ENCODE results near the gene TEKTIP1.

The TEKTIP1 gene

GRCh38 chr19:3585301-3586126 is 46.5 kb downstream of the TEKTIP1 start, which contains the start of gene GIPC3:
Gene GIPC3, plus strand, starts transcription at chr19:3585478. Its CDS starts 120 bp downstream, at chr19:3585598.
- no peak for DNase-seq (ENCODE audit: low spot score)

GRCh38 chr19:3586127-3586626 is 47.2 kb downstream of the TEKTIP1 start:
- no peak for DNase-seq (ENCODE audit: low spot score)

GRCh38 chr19:3586707-3587346 is 47.9 kb downstream of the TEKTIP1 start:
- DNase-seq (ENCODE audit: low spot score), result no peak

- no peak for DNase-seq (ENCODE audit: low spot score)
These were observed 50.5 kb downstream of the TEKTIP1 start for GRCh38 chr19:3589439-3589838.

DNA sequence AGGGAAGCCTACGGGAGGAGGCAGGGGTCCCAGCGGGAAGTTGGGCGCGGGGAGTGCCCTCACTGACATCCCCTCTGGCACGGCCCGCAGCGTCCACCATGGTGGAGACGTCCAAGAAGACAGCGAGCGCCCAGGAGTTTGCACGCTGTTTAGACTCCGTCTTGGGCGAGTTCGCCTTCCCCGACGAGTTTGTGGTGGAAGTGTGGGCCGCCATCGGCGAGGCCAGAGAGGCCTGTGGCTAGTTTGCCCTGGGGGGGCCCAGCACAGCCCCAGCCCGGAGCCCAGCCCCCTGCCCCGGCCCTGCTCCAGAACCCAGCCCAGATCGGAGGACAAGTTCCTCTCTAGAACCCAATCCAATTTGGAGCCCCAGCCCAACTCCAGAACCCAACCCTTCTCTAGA is 51.0 kb downstream of the TEKTIP1 start:
- no peak for DNase-seq (ENCODE audit: low spot score)

GRCh38 chr19:3590991-3591659 is 52.2 kb downstream of the TEKTIP1 start:
- no peak for DNase-seq (ENCODE audit: low spot score)

DNA sequence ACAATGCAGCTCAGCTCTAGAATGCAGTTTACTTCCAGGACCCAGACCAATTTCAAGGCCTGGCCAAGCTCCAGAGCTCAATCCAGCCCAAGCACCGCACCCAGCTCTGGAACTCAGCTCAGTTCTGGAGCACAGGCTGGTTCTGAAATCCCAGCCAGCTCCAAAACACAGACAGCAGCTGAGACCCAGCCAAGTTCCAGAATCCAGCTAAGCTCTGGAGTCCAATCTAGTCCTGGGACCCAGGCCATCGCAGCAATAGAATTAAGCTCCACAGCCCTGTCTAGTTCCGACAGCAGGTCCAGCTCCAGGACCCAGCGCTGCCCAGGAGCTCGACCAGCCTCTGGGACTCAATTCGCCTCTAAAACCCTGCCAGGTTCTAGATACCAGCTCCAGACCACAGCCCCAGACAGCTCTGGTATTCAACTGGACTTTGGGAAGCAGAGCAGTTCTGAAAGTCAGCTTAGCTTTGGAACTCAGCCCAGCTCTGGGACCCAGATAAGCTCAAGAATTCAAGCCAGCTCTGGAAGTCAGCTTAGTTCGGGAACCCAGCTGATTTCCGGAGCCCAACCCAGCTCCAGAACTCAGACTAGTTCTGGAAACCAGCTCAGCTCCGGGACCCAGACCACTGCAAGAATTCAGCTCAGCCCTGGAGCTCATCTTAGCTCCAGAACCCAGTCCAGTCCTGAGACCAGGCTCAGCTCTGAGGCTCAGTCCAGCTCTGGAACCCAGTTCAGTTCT is 53.1 kb downstream of the TEKTIP1 start:
- DNase-seq (ENCODE audit: low spot score), result no peak

DNA sequence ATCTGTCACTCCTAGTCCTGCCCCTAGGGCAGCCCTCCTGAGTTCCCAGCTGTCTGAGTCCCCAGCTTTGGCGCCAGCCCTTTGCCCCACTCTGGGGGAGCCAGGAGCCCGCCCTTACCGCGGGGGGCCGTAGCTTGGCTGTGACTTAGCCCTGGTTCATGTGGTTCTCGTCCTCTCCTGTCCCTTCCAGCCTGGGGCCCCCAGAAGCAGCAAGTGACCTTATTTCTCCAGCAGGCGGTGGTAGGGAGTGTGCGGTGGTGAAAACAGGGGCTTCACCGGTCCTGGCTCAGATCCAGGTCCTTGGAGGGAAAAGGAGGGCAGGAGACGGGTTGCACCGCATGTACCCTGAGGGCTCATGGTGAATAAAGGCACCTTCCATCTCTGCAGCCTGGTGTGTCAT is 54.2 kb downstream of the TEKTIP1 start:
- no peak for DNase-seq (ENCODE audit: low spot score)

Measured in AG20443 (cell line).